GM12872 (cell line): ENCODE data around the gene KLHL5.

ENCODE experiments used
- TF ChIP-seq, protein P1 (sequence below): IDR thresholded peaks from 3 replicates; pipeline ENCODE4 v1.5.1; 2011; ENCODE audit warnings: low read depth, mild to moderate bottlenecking, low read length, moderate library complexity; ENCODE audit not compliant: insufficient read depth

KLHL5 gene

DNA sequence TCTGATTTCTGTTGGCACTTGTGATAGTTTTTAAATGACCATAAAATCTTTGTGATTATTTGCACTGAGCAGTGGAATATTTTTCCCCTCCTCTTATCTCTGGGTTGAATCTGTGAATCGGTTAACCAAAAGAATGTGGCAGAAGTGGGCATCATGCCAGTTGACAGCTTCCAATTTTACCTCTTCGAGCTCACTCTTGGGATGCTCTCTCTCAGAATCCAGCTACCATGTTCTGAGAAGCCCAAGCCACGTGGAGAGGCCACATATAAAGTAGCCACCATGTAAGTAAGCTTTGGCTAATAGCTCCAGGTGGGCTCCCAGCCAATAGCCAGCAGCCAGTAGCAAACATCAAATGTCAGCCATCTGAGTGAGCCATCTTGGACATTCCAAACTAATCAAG, 107.4 kb downstream of the KLHL5 start:
- TF ChIP-seq, protein P1, sequence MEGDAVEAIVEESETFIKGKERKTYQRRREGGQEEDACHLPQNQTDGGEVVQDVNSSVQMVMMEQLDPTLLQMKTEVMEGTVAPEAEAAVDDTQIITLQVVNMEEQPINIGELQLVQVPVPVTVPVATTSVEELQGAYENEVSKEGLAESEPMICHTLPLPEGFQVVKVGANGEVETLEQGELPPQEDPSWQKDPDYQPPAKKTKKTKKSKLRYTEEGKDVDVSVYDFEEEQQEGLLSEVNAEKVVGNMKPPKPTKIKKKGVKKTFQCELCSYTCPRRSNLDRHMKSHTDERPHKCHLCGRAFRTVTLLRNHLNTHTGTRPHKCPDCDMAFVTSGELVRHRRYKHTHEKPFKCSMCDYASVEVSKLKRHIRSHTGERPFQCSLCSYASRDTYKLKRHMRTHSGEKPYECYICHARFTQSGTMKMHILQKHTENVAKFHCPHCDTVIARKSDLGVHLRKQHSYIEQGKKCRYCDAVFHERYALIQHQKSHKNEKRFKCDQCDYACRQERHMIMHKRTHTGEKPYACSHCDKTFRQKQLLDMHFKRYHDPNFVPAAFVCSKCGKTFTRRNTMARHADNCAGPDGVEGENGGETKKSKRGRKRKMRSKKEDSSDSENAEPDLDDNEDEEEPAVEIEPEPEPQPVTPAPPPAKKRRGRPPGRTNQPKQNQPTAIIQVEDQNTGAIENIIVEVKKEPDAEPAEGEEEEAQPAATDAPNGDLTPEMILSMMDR = no peak

DNA sequence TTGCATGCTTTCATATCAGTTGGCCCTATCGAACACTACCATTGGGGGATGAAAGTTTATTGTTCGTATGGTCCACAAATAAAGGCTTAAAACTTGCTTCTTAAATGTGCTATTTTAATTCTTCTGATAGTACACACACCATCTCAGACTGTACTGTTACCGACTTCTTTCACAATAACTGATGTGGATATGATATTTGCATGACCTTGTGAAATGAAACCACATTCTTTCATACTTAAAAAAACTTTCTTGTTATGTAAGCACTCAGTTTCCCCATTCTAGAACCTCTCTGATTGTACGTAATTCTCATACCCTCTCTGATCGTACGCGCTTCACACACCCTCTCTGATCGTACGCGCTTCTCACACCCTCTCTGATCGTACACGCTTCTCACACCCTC, 108.3 kb downstream of the KLHL5 start:
- TF ChIP-seq, protein P1 = no peak
